ENCODE results near the gene LUM. TPM values are rescaled to one million over a fixed set of nuclear protein-coding genes. Genes with fewer than 3 reads are reported as not detected.

The LUM gene
- total and polyA plus RNA-seq, 2 experiments from 2014 or later: 0.27 TPM; not detected in 1

GRCh38 chr12:91138337-91138920 lies 27.1 kb upstream of the LUM start:
- no peaks in the 10 kb centered on the region for H3K9me2 ChIP-seq (ENCODE audit: insufficient read depth)
- Mint-ChIP-seq H3K9me3 (no peaks in the 10 kb centered on the region), H3K27me3 (ENCODE audit: insufficient read depth, low read depth, poor library complexity) (no peaks in the 10 kb centered on the region), H3K36me3 (ENCODE audit: low read depth) (no peaks in the 10 kb centered on the region), H3K27ac (no peak overlapping the region), H3K4me1 (peaks cover 4% of the 10 kb centered on the region; the same call in 2 of the 3 replicates), H3K4me3 (no peak overlapping the region)
- ATAC-seq (peak; percentile 60), DNase-seq (ENCODE audit: low spot score) (peak; percentile 3)
- H4K20me1 ChIP-seq (replicated peaks; ENCODE audit: insufficient read depth): no peaks in the 10 kb centered on the region
- TF ChIP-seq ETS1 (IDR thresholded peaks at IDR 0.05) (no peak), EZH2 (IDR thresholded peaks at IDR 0.05; ENCODE audit: low read depth, unreplicated experiment) (no peak), NANOG (IDR thresholded peaks at IDR 0.05; ENCODE audit: borderline replicate concordance) (no peak), POLR2AphosphoS5 (IDR thresholded peaks at IDR 0.05; ENCODE audit: low read depth) (no peak), CREB1 (CRISPR knock-in tag; IDR thresholded peaks at IDR 0.05; ENCODE audit: low read depth) (no peak), ZNF462 (CRISPR knock-in tag; IDR thresholded peaks at IDR 0.05) (no peak), STAT1 (IDR thresholded peaks at IDR 0.05; ENCODE audit: unreplicated experiment) (no peak), ZNF114 (CRISPR knock-in tag; IDR thresholded peaks at IDR 0.05) (no peak), ZNF331 (CRISPR knock-in tag; IDR thresholded peaks at IDR 0.05; ENCODE audit: low read depth) (no peak), CTCF (conservative IDR thresholded peaks at IDR 0.05; ENCODE audit: low read depth in 2 of 2) (no peak)
- H3K27ac ChIP-seq (ENCODE audit: low read depth): no peak overlapping the region
- H3K36me3 ChIP-seq (ENCODE audit: insufficient read depth): no peaks in the 10 kb centered on the region
- H3K27me3 ChIP-seq (ENCODE audit: insufficient read depth): no peaks in the 10 kb centered on the region
- H3K79me2 ChIP-seq (replicated peaks; ENCODE audit: insufficient read depth): no peaks in the 10 kb centered on the region
- no peaks in the 10 kb centered on the region for H3K4me1 ChIP-seq (ENCODE audit: insufficient read depth)
- H3K4me2 ChIP-seq: no peak overlapping the region
- no peaks in the 10 kb centered on the region for H3F3A ChIP-seq (replicated peaks; ENCODE audit: low read depth)
- H2AFZ ChIP-seq: peak overlapping the region; percentile 77; the same call in 1 of the 2 replicates
- H3K4me3 ChIP-seq: no peak overlapping the region

Measured in GM23338 (cell line).